OCI-LY7 (cell line): Measurements from ENCODE around the gene PSTK. TPM values are rescaled to one million over a fixed set of nuclear protein-coding genes. Genes with fewer than 3 reads are reported as not detected.

ENCODE experiments used
- BruUV-seq: library from RNA; stranded (reverse); fragments of 400-500 nt; replicated peaks from 2 replicates; lab custom pipeline; 2021; lab: Mats Ljungman, UMichigan
- CTCF ChIA-PET: fragments of 300-600 bp; sonication (Branson Sonifier 250); formaldehyde crosslinking; loops from one replicate; lab custom pipeline; 2022; ENCODE audit warnings: antibody characterized with exemption; ENCODE audit not compliant: unreplicated experiment; lab: Charles Lee
- POLR2A ChIA-PET: fragments of 300-600 bp; sonication (Branson Sonifier 250); formaldehyde crosslinking; loops from one replicate; lab custom pipeline; 2022; ENCODE audit warnings: antibody characterized with exemption; lab: Charles Lee
- DNase-seq: peaks from one replicate; pipeline ENCODE4 v3.0.0-alpha.2; 2015; ENCODE audit warnings: low spot score
- H2AFZ ChIP-seq: fragments of 200-600 bp; sonication (generic), shearing (Covaris generic); 2 replicates; pipeline ENCODE4 v1.6.1; 2014; ENCODE audit warnings: mild to moderate bottlenecking, antibody characterized with exemption, low read length, moderate library complexity
- H3K27ac ChIP-seq: fragments of 200-600 bp; sonication (generic); 2 replicates; pipeline ENCODE4 v1.5.1; 2014; ENCODE audit warnings: mixed run types, low read depth, mild to moderate bottlenecking, moderate library complexity, low read length, inconsistent platforms; ENCODE audit not compliant: poor library complexity, severe bottlenecking
- H3K36me3 ChIP-seq: fragments of 200-600 bp; sonication (generic); 2 replicates; pipeline ENCODE4 v1.6.1; 2014; ENCODE audit warnings: mild to moderate bottlenecking, antibody characterized with exemption, low read length, moderate library complexity, mixed read lengths; ENCODE audit not compliant: insufficient read depth
- H3K4me1 ChIP-seq: fragments of 200-600 bp; sonication (generic); 2 replicates; pipeline ENCODE4 v1.5.1; 2014; ENCODE audit warnings: mild to moderate bottlenecking, low read length; ENCODE audit not compliant: insufficient read depth, poor library complexity, severe bottlenecking
- H3K4me2 ChIP-seq: fragments of 200-600 bp; sonication (generic); 2 replicates; pipeline ENCODE4 v1.6.1; 2014; ENCODE audit warnings: mild to moderate bottlenecking, low read length
- H3K4me3 ChIP-seq: fragments of 200-600 bp; sonication (generic); 2 replicates; pipeline ENCODE4 v1.5.1; 2014; ENCODE audit warnings: mild to moderate bottlenecking, low read depth, low read length; ENCODE audit not compliant: poor library complexity, severe bottlenecking
- H3K79me2 ChIP-seq: fragments of 200-600 bp; sonication (generic); 2 replicates; pipeline ENCODE4 v1.6.1; 2016; ENCODE audit warnings: low read depth, mild to moderate bottlenecking, low read length, moderate library complexity, mixed read lengths; ENCODE audit not compliant: insufficient read depth
- H3K9me2 ChIP-seq: fragments of 200-600 bp; sonication (generic); 2 replicates; pipeline ENCODE4 v1.6.1; 2016; ENCODE audit warnings: mild to moderate bottlenecking, low read length, mixed read lengths; ENCODE audit not compliant: insufficient read depth
- H3K9me3 ChIP-seq: fragments of 200-600 bp; sonication (generic); 2 replicates; pipeline ENCODE4 v1.6.1; 2014; ENCODE audit warnings: mild to moderate bottlenecking, mixed run types, low read length, mixed read lengths
- H4K20me1 ChIP-seq: fragments of 200-600 bp; sonication (generic); 2 replicates; pipeline ENCODE4 v1.6.1; 2014; ENCODE audit warnings: mild to moderate bottlenecking, antibody characterized with exemption, low read length, moderate library complexity, mixed read lengths; ENCODE audit not compliant: insufficient read depth
- CTCF ChIP-seq: fragments of 200-600 bp; sonication (generic); conservative IDR thresholded peaks from 2 replicates; pipeline ENCODE4 v1.5.1; 2014; ENCODE audit warnings: mild to moderate bottlenecking, antibody characterized with exemption, low read length, moderate library complexity, mixed read lengths
- EZH2phosphoT487 ChIP-seq: fragments of 200-600 bp; sonication (generic); IDR thresholded peaks from 2 replicates; pipeline ENCODE4 v1.6.1; 2018; ENCODE audit warnings: low read depth, borderline replicate concordance, mild to moderate bottlenecking, mixed run types, antibody characterized with exemption, low read length, moderate library complexity, mixed read lengths
- intact Hi-C: fragments of 100-400 bp; cut with micrococcal nuclease; formaldehyde crosslinking; loops from one replicate; pipeline ENCODE4 v1.10.0; 2022; ENCODE audit not compliant: unreplicated experiment
- total RNA-seq, 2 experiments: library from RNA; depleted of rRNA in 1 of 2; stranded (reverse); fragments of >200 nt in 1 of 2; shearing (Covaris generic) in 1 of 2; gene quantifications; 2 replicates each; pipeline ENCODE4 v1.2.3, GENCODE V29; 2014 to 2022

Gene PSTK
- total RNA-seq, 2 experiments from 2014 or later = 4.9 to 8.9 TPM

GRCh38 chr10:122990278-122990677, 10.1 kb downstream of the PSTK start:
- no peak overlapping the region for H2AFZ ChIP-seq
- TF ChIP-seq CTCF (no peak), EZH2phosphoT487 (no peak)
- H3K4me2 ChIP-seq = no peak overlapping the region
- H3K4me3 ChIP-seq = no peak overlapping the region
- no peaks in the 10 kb centered on the region for H3K9me3 ChIP-seq
- H4K20me1 ChIP-seq = no peaks in the 10 kb centered on the region
- DNase-seq = no peak
- no peaks in the 10 kb centered on the region for H3K9me2 ChIP-seq
- peaks cover 75% of the 10 kb centered on the region for H3K36me3 ChIP-seq
- CTCF ChIA-PET = no interaction called here
- H3K27ac ChIP-seq = no peak overlapping the region
- POLR2A ChIA-PET = interaction anchor here (0.6 to 1.2 kb wide), 2 partner anchors 9 to 11 kb away, joined by 3 to 4 read pairs; no protein-coding TSS in a partner anchor
- BruUV-seq = no TSS peak
- peaks cover 4% of the 10 kb centered on the region for H3K4me1 ChIP-seq
- no peaks in the 10 kb centered on the region for H3K79me2 ChIP-seq
- intact Hi-C loops = no loop called here

GRCh38 chr10:122992031-122992585, 11.9 kb downstream of the PSTK start:
- Histone ChIP-seq H2AFZ (no peak overlapping the region), H3K4me2 (no peak overlapping the region), H3K79me2 (no peaks in the 10 kb centered on the region), H3K4me1 (peaks cover 4% of the 10 kb centered on the region), H3K27ac (no peak overlapping the region), H3K9me2 (no peaks in the 10 kb centered on the region), H3K36me3 (peaks cover 84% of the 10 kb centered on the region), H3K9me3 (no peaks in the 10 kb centered on the region), H3K4me3 (no peak overlapping the region), H4K20me1 (no peaks in the 10 kb centered on the region)
- TF ChIP-seq EZH2phosphoT487 (no peak), CTCF (no peak)
- CTCF ChIA-PET = no interaction called here
- no TSS peak for BruUV-seq
- intact Hi-C loops = no loop called here
- POLR2A ChIA-PET = no interaction called here
- no peak for DNase-seq

GRCh38 chr10:122993797-122994336, 13.7 kb downstream of the PSTK start:
- Histone ChIP-seq H3K9me3 (no peaks in the 10 kb centered on the region), H3K79me2 (no peaks in the 10 kb centered on the region; the same call in 1 of the 2 replicates), H3K4me3 (no peak overlapping the region), H3K4me2 (no peak overlapping the region), H2AFZ (no peak overlapping the region), H3K27ac (no peak overlapping the region), H4K20me1 (no peaks in the 10 kb centered on the region), H3K4me1 (peaks cover 4% of the 10 kb centered on the region), H3K9me2 (no peaks in the 10 kb centered on the region), H3K36me3 (peaks cover 84% of the 10 kb centered on the region)
- no peak for DNase-seq
- intact Hi-C loops = no loop called here
- TF ChIP-seq EZH2phosphoT487 (no peak), CTCF (no peak)
- ChIA-PET POLR2A (no interaction called here), CTCF (no interaction called here)
- BruUV-seq = no TSS peak
